ENCODE results near the gene SGK1. TPM values are rescaled to one million over a fixed set of nuclear protein-coding genes. Genes with fewer than 3 reads are reported as not detected.

SGK1 gene
- total RNA-seq, 1 donor from 2014 or later: 15.8 TPM

GRCh38 chr6:134169871-134170486 lies 147.9 kb downstream of the SGK1 start:
- Histone ChIP-seq H3F3A (ENCODE audit: low read depth) (peaks cover 7% of the 10 kb centered on the region), H2AFZ (replicated peaks) (no peak overlapping the region), H3K4me1 (no peaks in the 10 kb centered on the region), H3K9me3 (ENCODE audit: low read depth) (no peaks in the 10 kb centered on the region), H4K20me1 (ENCODE audit: low read depth) (no peaks in the 10 kb centered on the region), H3K4me2 (no peak overlapping the region), H3K27me3 (no peaks in the 10 kb centered on the region), H3K79me2 (ENCODE audit: low read depth) (no peaks in the 10 kb centered on the region), H3K4me3 (no peak overlapping the region), H3K9ac (no peak overlapping the region), H3K36me3 (no peaks in the 10 kb centered on the region), H3K27ac (no peak overlapping the region)
- H3K4me3 Mint-ChIP-seq: no peak overlapping the region
- H3K4me1 Mint-ChIP-seq: no peaks in the 10 kb centered on the region
- no peaks in the 10 kb centered on the region for H3K27me3 Mint-ChIP-seq (ENCODE audit: insufficient read depth, low read depth)
- H3K27ac Mint-ChIP-seq: no peak overlapping the region
- TF ChIP-seq EZH2phosphoT487 (IDR thresholded peaks at IDR 0.05): no peak
- no peak for TF ChIP-seq EZH2 (IDR thresholded peaks at IDR 0.05)
- no peak for TF ChIP-seq CTCF (IDR thresholded peaks at IDR 0.05)
- H3K9me3 Mint-ChIP-seq: no peaks in the 10 kb centered on the region
- no peaks in the 10 kb centered on the region for H3K36me3 Mint-ChIP-seq
- DNase-seq (ENCODE audit: low spot score): no peak

GRCh38 chr6:134168590-134169208 lies 149.2 kb downstream of the SGK1 start:
- Mint-ChIP-seq H3K9me3 (no peaks in the 10 kb centered on the region), H3K4me3 (no peak overlapping the region), H3K27ac (no peak overlapping the region), H3K27me3 (ENCODE audit: insufficient read depth, low read depth) (no peaks in the 10 kb centered on the region), H3K36me3 (no peaks in the 10 kb centered on the region), H3K4me1 (no peaks in the 10 kb centered on the region)
- H2AFZ ChIP-seq (replicated peaks): no peak overlapping the region
- H3K4me3 ChIP-seq: no peak overlapping the region
- no peak overlapping the region for H3K9ac ChIP-seq
- no peak overlapping the region for H3K27ac ChIP-seq
- no peak overlapping the region for H3K4me2 ChIP-seq
- H4K20me1 ChIP-seq (ENCODE audit: low read depth): no peaks in the 10 kb centered on the region
- TF ChIP-seq EZH2phosphoT487 (IDR thresholded peaks at IDR 0.05) (no peak), EZH2 (IDR thresholded peaks at IDR 0.05) (no peak)
- DNase-seq (ENCODE audit: low spot score): no peak
- no peaks in the 10 kb centered on the region for H3F3A ChIP-seq (ENCODE audit: low read depth)
- no peaks in the 10 kb centered on the region for H3K36me3 ChIP-seq
- H3K27me3 ChIP-seq: no peaks in the 10 kb centered on the region
- no peaks in the 10 kb centered on the region for H3K9me3 ChIP-seq (ENCODE audit: low read depth)
- no peaks in the 10 kb centered on the region for H3K79me2 ChIP-seq (ENCODE audit: low read depth)
- no peaks in the 10 kb centered on the region for H3K4me1 ChIP-seq

GRCh38 chr6:134166511-134167261 lies 151.2 kb downstream of the SGK1 start:
- no peaks in the 10 kb centered on the region for H3K79me2 ChIP-seq (ENCODE audit: low read depth)
- no peak overlapping the region for H3K9ac ChIP-seq
- no peak overlapping the region for H3K4me2 ChIP-seq
- no peaks in the 10 kb centered on the region for H3K9me3 ChIP-seq (ENCODE audit: low read depth)
- Mint-ChIP-seq H3K27me3 (ENCODE audit: insufficient read depth, low read depth) (no peaks in the 10 kb centered on the region), H3K36me3 (no peaks in the 10 kb centered on the region), H3K27ac (no peak overlapping the region), H3K4me3 (no peak overlapping the region), H3K9me3 (no peaks in the 10 kb centered on the region), H3K4me1 (no peaks in the 10 kb centered on the region)
- H3K27ac ChIP-seq: no peak overlapping the region
- TF ChIP-seq CTCF (IDR thresholded peaks at IDR 0.05): no peak
- TF ChIP-seq EZH2 (IDR thresholded peaks at IDR 0.05): no peak
- TF ChIP-seq EZH2phosphoT487 (IDR thresholded peaks at IDR 0.05): no peak
- no peaks in the 10 kb centered on the region for H3K36me3 ChIP-seq
- H3K4me3 ChIP-seq: no peak overlapping the region
- no peaks in the 10 kb centered on the region for H3F3A ChIP-seq (ENCODE audit: low read depth)
- no peaks in the 10 kb centered on the region for H3K4me1 ChIP-seq
- no peak for DNase-seq (ENCODE audit: low spot score)
- no peaks in the 10 kb centered on the region for H4K20me1 ChIP-seq (ENCODE audit: low read depth)
- no peaks in the 10 kb centered on the region for H3K27me3 ChIP-seq
- H2AFZ ChIP-seq (replicated peaks): no peak overlapping the region
